Stimulated activated CD4-positive, alpha-beta T cell treated with anti-CD3 and anti-CD28 coated beads, Interleukin-15, amount 100 ng/mL, for 24 hours (primary cell): ENCODE data around the gene ERH.
"Not testable (repeated sequence)": the region's sequence is repeated elsewhere in the genome, so short reads cannot be mapped to it uniquely, and the experiment has no call there.

Source experiments
- DNase-seq: peaks from one replicate; pipeline ENCODE4 v3.0.0-alpha.2; 2020

Gene ERH

GRCh38 chr14:69392481-69392880, 5.6 kb downstream of the ERH start:
- no peak for DNase-seq

DNA sequence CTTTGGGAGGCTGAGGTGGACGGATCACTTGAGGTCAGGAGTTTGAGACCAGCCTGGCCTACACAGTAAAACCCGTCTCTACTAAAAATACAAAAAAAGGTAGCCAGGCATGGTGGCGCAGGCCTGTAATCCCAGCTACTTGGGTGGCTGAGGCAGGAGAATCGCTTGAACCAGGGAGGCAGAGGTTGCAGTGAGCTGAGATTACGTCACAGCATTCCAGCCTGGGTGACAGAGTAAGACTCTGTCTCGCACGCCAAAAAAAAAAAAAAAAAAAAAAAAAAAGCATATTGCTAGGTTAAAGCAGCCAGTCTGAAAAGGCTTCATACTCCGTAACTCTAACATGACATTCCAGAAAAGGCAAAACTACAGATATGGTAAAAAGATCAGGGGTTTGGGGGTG, 6.7 kb downstream of the ERH start:
- not testable (repeated sequence) for DNase-seq

DNA sequence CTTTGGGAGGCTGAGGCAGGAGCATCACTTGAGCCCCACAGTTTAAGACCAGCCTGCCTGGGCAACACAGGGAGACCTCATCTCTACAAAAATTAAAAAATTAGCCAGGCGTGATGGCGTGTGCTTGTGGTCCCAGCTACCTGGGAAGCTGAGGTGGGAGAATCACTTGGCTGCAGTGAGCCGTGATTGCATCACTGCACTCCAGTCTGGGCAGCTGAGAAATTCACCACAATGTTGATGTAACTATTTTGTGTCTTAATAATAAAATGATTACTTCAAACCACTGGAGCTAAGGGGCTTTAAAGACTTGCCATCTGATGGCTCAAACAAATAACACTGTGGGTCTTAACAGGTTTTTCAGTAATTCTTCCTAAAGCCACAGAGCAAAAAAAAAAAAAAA, 10.8 kb downstream of the ERH start:
- DNase-seq = no peak

DNA sequence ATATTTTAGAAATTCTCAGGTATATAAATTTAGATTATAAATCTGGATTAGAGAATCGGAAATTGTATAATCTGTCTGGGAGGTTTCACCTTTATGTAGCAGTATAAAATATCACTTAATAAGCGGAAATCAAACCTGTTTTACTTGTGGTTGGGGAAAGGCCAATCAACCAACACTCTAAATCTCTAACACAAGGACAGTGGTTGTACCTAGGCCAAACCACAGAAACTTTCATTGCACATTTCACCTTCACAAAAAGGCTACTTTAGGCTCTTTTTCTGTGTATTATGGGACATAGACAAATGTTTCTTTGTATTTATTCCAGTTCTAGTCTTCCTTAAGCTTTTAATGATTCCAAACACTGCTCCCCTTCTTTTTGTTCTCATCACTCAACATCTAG, 19.8 kb downstream of the ERH start:
- DNase-seq = no peak

- DNase-seq = no peak
Observed at GRCh38 chr14:69376439-69376838, 21.7 kb downstream of the ERH start.

DNA sequence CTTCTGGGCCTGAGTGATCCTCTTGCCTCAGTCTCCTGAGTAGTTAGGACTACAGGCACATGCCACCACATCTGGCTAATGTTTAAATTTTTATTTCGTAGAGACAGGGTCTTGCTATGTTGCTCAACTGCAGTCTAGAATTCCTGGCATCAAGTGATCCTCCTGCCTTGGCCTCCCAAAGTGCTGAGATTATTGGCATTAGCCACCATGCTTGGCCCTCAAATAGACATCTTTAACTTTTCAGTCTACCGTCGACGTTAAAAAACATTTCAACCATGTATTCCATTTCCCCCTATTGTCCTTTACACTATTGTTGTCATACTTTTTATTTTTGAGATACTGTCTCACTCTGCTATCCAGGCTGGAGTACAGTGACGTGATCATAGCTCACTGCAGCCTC, 22.4 kb downstream of the ERH start:
- no peak for DNase-seq

GRCh38 chr14:69375182-69375581, 22.9 kb downstream of the ERH start:
- DNase-seq = no peak

GRCh38 chr14:69374235-69374634, 23.9 kb downstream of the ERH start:
- DNase-seq = no peak

DNA sequence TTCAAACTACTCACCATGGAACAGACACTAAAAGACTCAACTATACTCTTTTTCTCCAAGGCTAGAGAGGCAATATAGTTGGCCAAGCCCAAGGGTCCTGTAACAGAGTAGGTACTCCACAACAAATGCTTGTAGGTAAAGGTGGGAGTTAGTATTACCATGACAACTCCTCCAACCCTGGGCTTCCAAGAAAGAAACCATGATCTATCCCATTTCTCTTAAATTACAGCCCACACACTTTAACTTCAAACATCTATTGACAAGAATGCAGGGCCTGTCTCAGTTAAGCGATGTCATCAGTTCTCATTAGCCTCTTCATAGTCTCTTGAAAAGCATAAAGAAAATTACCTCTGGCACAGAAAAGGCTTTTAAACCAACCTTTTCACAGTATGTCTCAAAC, 25.0 kb downstream of the ERH start:
- DNase-seq = no peak

GRCh38 chr14:69372146-69372545, 26.0 kb downstream of the ERH start:
- DNase-seq = no peak

DNA sequence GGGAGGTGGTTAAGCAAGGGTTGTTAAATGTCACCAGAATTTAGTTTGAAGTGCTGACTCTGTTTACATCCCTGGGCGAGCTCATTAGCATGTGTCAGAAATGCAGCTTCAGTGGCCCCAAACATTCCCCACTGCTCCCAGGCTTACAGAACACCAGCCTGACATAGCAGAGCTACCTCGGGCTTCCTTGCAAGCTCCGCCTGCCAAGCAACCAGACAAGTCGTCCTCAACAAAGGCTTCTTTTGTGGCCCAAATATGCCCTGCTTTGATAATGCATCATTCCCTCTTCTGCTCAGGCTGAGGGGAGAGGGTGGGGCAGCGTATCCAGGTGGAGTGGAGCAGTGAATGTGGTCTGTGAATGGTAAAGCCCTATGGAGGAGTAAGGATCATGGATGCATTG, 28.0 kb downstream of the ERH start:
- no peak for DNase-seq

- DNase-seq = no peak
Observed at GRCh38 chr14:69368381-69368780, 29.7 kb downstream of the ERH start.

- no peak for DNase-seq
Observed at GRCh38 chr14:69366761-69367160, 31.3 kb downstream of the ERH start.

DNA sequence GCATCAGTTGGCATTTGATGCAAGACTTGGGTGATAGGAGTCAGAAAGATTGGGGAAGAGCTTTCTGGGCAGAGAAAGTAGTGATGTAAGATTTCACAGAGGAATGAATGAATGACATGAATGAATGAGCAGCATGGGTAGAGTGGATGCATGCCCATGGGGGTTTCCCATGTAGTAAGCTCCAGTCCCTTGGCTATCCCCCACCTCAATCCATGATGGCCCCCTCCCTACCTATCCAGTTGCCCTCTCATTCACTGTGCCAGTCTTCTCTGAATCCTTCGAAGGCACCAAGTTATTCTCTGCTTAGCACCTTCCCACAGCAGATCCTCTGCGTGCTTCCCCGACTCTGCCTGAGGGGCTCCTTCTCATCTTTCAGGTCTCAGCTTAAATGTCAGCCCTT, 32.0 kb downstream of the ERH start:
- DNase-seq = no peak

- DNase-seq = no peak
Observed at GRCh38 chr14:69364378-69364777, 33.7 kb downstream of the ERH start.

GRCh38 chr14:69363964-69364363, 34.1 kb downstream of the ERH start:
- DNase-seq = no peak

DNA sequence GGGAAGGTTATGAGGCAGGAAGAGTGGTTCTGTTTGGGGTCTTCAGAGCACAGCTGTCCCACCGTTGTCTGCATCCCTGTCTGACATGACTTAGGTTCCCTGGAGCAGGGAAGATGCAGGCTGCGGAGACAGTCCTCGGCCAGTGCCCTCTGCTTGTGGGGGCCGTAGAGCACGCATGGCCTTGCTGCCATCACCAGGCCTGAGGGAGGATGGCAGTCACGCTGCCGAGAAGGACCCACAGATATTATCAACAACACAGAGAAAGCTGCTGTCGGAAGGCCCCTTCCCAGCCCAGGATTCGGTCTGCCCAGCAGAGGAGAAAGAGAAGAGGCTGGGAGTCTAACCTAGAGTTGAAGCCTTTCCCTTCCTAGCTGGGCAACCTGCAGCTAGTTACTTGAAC, 35.0 kb downstream of the ERH start:
- DNase-seq = no peak

DNA sequence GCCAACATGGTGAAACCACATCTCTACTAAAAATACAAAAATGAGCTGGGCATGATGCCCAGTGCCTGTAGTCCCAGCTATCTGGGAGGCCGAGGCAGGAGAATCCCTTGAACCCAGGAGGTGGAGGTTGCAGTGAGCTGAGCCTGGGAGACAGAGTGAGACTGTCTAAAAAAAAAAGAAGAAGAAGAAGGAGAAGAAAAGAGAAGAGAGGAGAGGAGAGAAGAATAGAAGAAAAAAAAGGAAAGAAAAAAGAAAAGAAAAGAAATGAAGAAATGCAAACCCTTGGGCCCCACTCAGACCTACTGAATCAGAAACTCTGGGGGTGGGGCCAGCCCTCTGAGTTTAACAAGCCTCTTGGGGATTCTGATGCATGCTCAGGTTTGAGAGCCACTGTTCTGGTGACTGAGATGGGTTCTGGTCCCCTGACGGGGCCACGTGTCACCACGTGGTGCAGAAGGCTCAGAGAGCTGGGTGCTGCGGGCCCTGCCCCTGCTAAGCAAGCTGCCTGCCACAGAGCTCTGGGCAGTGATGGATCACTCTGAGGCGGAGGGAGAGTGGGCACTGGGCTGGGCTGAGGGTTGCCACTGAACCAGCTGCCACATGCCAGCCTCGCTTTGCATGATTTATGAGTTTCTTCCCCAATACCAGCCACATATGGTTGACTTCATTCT, 37.5 kb downstream of the ERH start:
- DNase-seq = peak; percentile 18

- DNase-seq = no peak
Observed at GRCh38 chr14:69358966-69359365, 39.1 kb downstream of the ERH start.

GRCh38 chr14:69358233-69358963, 39.7 kb downstream of the ERH start:
- peak; percentile 70 for DNase-seq

- DNase-seq = no peak
Observed at GRCh38 chr14:69357544-69358200, 40.4 kb downstream of the ERH start.

DNA sequence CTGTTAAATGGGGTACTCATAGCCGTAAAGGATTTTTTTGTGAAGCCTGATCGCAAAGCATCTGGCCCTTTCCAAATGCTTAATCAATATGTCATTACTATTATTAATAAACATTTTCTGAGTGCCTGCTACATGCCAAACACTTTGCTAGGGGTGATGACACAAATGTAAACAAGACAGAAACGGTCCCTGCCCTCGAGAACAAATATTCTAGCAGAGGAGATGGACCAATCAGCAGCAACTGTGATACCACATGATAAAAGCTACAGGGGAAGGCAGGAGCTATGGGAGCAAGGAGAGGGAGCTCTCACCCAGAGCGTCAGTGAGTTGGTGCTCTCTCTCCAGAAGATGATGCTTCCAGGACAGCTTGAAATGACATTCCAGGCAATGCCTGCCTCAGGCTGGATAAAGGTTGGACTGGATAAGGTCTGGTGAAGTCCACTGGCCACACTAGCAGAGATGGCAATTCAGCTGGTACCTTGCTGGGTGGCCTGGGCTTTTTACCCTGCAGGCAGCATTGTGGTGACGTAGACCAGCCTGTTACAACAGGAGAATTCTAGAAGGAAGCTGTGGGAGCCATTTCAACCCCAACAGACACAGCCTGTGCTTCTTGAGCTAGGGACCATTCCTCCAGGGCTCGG, 41.1 kb downstream of the ERH start:
- DNase-seq = no peak

- DNase-seq = no peak
Observed at GRCh38 chr14:69355607-69356281, 42.4 kb downstream of the ERH start.
